Tibial nerve (tissue), 4 donors: ENCODE results near the gene ZNF333. TPM values are rescaled to one million over a fixed set of nuclear protein-coding genes. Genes with fewer than 3 reads are reported as not detected.

Experiments used
- DNase-seq, 2 donors: peaks; one replicate each; pipeline ENCODE4 v3.0.0-alpha.2; 2019; ENCODE audit warnings: low spot score in 2 of 2
- H3K27ac ChIP-seq, 4 donors: fragments of 200-600 bp; sonication (generic) in 3 of 4; one replicate each; pipeline ENCODE4 v1.5.1; 2017 to 2019; ENCODE audit warnings: mild to moderate bottlenecking in 1 of 4
- H3K27me3 ChIP-seq, 2 donors: fragments of 200-600 bp; sonication (generic) in 1 of 2; one replicate each; pipeline versions ENCODE4 v1.5.1 to v1.6.0; 2017 to 2019
- H3K36me3 ChIP-seq, 3 donors: fragments of 200-600 bp; sonication (generic); one replicate each; pipeline ENCODE4 v1.5.1; 2018 to 2019
- H3K4me1 ChIP-seq, 4 donors: fragments of 200-600 bp; sonication (generic) in 3 of 4; one replicate each; pipeline ENCODE4 v1.5.1; 2017 to 2019
- H3K4me3 ChIP-seq, 4 donors: fragments of 200-600 bp; sonication (generic) in 3 of 4; one replicate each; pipeline ENCODE4 v1.5.1; 2017 to 2019; ENCODE audit warnings: mild to moderate bottlenecking in 1 of 4, moderate library complexity in 1 of 4
- H3K9me3 ChIP-seq, 4 donors: fragments of 200-600 bp; sonication (generic) in 3 of 4; one replicate each; pipeline ENCODE4 v1.5.1; 2017 to 2019
- EP300 ChIP-seq, 2 donors: sonication (generic); formaldehyde crosslinking; IDR thresholded peaks; one replicate each; pipeline ENCODE4 v1.6.1; 2017; ENCODE audit warnings: antibody characterized with exemption in 2 of 2, mild to moderate bottlenecking in 1 of 2
- POLR2A ChIP-seq, 2 donors: fragments of 450-650 bp; IDR thresholded peaks; one replicate each; pipeline ENCODE4 v1.6.1; 2017; ENCODE audit warnings: antibody characterized with exemption in 2 of 2, mild to moderate bottlenecking in 2 of 2, moderate library complexity in 2 of 2
- WGBS, 2 donors: methylation state at CpG; one replicate each; pipeline ENCODE4 v1.1.5; 2018; 5-methylcytosine and 5-hydroxymethylcytosine counted together
- total RNA-seq, 4 donors: library from RNA; depleted of rRNA; stranded (reverse); fragments of >200 nt; gene quantifications; one replicate each; pipeline ENCODE4 v1.1.0, GENCODE V29; 2016
- TF ChIP-seq, protein P1 (sequence below), 5 experiments: fragments of 200-600 bp in 3 of 5; fragments of 450-650 bp in 2 of 5; sonication (generic) in 3 of 5; IDR thresholded peaks; one replicate each; pipeline ENCODE4 v1.5.1; 2016 to 2019; ENCODE audit warnings: antibody characterized with exemption in 5 of 5, mild to moderate bottlenecking in 3 of 5, moderate library complexity in 2 of 5

ZNF333 gene
- total RNA-seq, 4 donors from 2014 or later = 35.3 to 42.6 (median 39.6) TPM

DNA sequence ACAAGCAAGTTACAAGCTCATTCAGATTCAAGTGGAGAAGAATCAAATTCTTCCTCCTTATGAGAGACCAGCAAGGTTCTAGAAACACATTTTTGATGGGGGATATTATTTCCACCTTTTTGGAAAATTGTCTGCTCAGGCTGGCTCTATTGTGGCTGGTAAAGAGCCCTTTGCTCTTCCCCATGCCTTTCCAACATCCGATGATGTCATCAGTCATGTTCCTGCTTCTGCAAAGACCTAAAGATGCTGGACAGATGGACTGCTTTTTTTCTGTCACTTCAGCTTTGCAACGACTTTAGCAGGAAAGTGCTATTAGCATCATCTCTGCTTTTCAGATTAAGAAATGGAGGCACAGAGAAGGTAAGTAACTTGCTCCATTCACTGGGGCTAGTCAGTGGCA lies 19.4 kb upstream of the ZNF333 start:
- Histone ChIP-seq H3K36me3 (no peaks in the 10 kb centered on the region), H3K4me1 (no peaks in the 10 kb centered on the region), H3K27me3 (no peaks in the 10 kb centered on the region), H3K27ac (no peak overlapping the region), H3K9me3 (peaks cover 0 to 14% (median 0%) of the 10 kb centered on the region in 4 donors), H3K4me3 (no peak overlapping the region)
- no peak for DNase-seq
- TF ChIP-seq, protein P1, sequence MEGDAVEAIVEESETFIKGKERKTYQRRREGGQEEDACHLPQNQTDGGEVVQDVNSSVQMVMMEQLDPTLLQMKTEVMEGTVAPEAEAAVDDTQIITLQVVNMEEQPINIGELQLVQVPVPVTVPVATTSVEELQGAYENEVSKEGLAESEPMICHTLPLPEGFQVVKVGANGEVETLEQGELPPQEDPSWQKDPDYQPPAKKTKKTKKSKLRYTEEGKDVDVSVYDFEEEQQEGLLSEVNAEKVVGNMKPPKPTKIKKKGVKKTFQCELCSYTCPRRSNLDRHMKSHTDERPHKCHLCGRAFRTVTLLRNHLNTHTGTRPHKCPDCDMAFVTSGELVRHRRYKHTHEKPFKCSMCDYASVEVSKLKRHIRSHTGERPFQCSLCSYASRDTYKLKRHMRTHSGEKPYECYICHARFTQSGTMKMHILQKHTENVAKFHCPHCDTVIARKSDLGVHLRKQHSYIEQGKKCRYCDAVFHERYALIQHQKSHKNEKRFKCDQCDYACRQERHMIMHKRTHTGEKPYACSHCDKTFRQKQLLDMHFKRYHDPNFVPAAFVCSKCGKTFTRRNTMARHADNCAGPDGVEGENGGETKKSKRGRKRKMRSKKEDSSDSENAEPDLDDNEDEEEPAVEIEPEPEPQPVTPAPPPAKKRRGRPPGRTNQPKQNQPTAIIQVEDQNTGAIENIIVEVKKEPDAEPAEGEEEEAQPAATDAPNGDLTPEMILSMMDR (IDR thresholded peaks at IDR 0.05) = no peak
- TF ChIP-seq POLR2A (IDR thresholded peaks at IDR 0.05) (no peak), EP300 (IDR thresholded peaks at IDR 0.05) (no peak)
- 63 to 70% methylated on average over 2 of the region's 2 CpGs for WGBS, 2 donors

DNA sequence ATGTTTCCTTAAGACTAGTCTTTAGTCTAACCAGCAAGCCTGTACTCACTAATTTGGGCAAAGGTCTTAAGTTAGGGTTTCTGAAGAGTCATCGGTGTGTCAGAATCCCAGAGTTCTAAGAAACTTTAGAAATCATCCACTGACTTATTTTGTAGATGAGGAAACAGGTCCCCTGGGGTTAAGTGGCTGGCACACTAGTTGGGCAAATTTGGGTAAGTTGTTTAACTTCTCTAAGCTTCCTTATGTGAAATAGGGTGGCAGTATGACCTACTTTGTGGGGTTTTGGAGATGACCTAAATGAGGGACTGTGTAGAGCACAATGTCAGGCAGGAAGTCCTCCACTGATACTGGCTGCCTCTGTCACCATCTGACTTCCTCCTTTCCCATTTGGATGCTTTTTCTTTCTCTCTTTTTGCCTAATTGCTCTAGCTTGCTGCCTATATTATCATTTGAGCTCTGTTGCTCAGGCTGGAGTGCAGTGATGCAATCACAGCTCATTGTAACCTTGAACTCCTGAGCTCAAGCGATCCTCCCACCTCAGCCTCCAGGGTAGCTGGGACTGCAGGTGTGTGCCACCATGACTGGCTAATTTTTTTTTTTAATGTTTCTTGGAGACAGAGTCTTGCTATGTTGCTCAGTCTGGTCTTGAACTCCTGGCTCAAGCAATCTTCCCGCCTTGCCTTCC lies 17.5 kb upstream of the ZNF333 start:
- no peak for DNase-seq
- TF ChIP-seq EP300 (IDR thresholded peaks at IDR 0.05) (no peak), POLR2A (IDR thresholded peaks at IDR 0.05) (no peak)
- Histone ChIP-seq H3K4me3 (no peak overlapping the region), H3K36me3 (no peaks in the 10 kb centered on the region), H3K27ac (no peak overlapping the region), H3K9me3 (peaks cover 0 to 14% (median 0%) of the 10 kb centered on the region in 4 donors), H3K27me3 (no peaks in the 10 kb centered on the region), H3K4me1 (no peaks in the 10 kb centered on the region)
- 88% methylated on average over 3 of the region's 3 CpGs for WGBS, 2 donors

DNA sequence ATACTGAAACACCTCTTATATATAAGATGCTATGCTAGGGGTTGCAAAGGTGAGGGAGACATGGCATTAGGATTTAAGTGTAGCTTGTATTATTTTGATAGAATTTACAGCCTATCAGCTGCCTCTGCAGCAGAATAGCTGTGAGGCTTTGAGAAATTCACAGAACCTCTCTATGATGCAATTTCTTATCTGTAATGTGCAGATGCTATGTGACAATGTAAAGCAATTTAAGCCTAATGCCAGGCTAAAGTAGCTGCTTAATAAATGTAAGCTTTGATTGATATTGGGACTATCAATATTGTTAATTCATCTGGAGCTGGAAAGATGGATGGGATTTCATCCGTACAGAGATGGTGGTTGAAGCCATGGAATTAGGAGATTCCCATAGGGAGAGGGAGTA lies 16.8 kb upstream of the ZNF333 start:
- H3K9me3 ChIP-seq = peaks cover 0 to 14% (median 0%) of the 10 kb centered on the region in 4 donors
- no peak overlapping the region for H3K4me3 ChIP-seq
- no peaks in the 10 kb centered on the region for H3K27me3 ChIP-seq
- 62 to 64% methylated on average over 1 of the region's 1 CpG for WGBS, 2 donors
- no peaks in the 10 kb centered on the region for H3K36me3 ChIP-seq
- TF ChIP-seq EP300 (IDR thresholded peaks at IDR 0.05) = no peak
- TF ChIP-seq POLR2A (IDR thresholded peaks at IDR 0.05) = no peak
- TF ChIP-seq, protein P1 (IDR thresholded peaks at IDR 0.05) = no peak
- no peak for DNase-seq
- no peak overlapping the region for H3K27ac ChIP-seq
- H3K4me1 ChIP-seq = no peaks in the 10 kb centered on the region

DNA sequence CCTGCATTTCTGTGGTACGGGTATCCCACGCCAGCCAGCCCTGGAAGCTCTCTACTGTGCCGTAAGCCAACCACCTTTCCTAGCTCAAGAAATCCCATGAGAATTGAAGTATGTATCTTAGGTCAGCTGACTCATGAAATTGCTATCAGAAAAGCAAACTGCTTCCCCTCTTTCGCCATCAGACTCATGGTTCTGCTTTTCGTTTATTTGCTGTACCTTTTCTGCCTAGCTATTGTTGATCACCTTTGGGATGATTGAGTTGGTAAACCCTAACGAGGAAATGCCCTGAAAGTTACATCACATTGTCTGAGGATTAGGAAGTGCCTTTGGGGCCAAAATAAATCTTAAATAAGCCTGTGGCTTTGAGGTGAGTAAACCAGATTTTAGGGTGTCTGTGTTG lies 15.1 kb upstream of the ZNF333 start, which contains the start of gene ADGRE3:
TSS of gene ADGRE3 (minus strand) at position 81 of the 400 bp plus-strand sequence. CDS start at position 7, 74 bp downstream.
- Histone ChIP-seq H3K4me1 (no peaks in the 10 kb centered on the region), H3K27me3 (no peaks in the 10 kb centered on the region), H3K36me3 (no peaks in the 10 kb centered on the region), H3K4me3 (no peak within 1 kb of the TSS), H3K27ac (no peak within 1 kb of the TSS), H3K9me3 (peaks cover 0 to 7% (median 0%) of the 10 kb centered on the region in 4 donors)
- WGBS, 2 donors = 63 to 67% methylated on average over 6 of the region's 6 CpGs
- DNase-seq = no peak
- TF ChIP-seq, protein P1 (IDR thresholded peaks at IDR 0.05) = no peak
- TF ChIP-seq EP300 (IDR thresholded peaks at IDR 0.05) (no peak), POLR2A (IDR thresholded peaks at IDR 0.05) (no peak)

DNA sequence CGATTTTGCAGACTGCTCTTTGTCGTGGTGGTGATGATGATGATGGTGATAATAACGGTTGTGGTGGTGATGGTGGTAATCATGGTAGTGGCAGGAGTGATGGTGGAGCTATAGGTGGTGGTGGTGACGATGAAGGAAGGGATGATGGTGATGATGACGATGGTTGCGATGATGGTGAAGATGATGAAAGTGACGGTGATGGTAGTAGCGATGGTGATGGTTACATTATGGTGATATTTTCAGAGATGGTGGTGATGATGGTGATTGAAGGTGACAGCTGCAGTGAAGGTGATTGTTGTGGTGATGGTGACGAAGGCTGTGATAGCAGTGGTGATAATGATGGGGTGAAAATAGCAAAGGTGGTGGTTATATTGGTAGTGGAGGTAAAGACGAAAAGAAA lies 13.1 kb upstream of the ZNF333 start:
- H3K27ac ChIP-seq = no peak overlapping the region
- no peaks in the 10 kb centered on the region for H3K27me3 ChIP-seq
- no peak for DNase-seq
- TF ChIP-seq, protein P1 (IDR thresholded peaks at IDR 0.05) = no peak
- TF ChIP-seq EP300 (IDR thresholded peaks at IDR 0.05) (no peak), POLR2A (IDR thresholded peaks at IDR 0.05) (no peak)
- H3K4me3 ChIP-seq = no peak overlapping the region
- no peaks in the 10 kb centered on the region for H3K4me1 ChIP-seq
- no peaks in the 10 kb centered on the region for H3K9me3 ChIP-seq
- 84 to 87% methylated on average over 10 of the region's 10 CpGs for WGBS, 2 donors
- H3K36me3 ChIP-seq = no peaks in the 10 kb centered on the region
